Endothelial cell of umbilical vein (primary cell): Measurements from ENCODE around the gene NUP62.

ENCODE experiments used
- EZH2 ChIP-seq: IDR thresholded peaks from 2 replicates; pipeline ENCODE4 v1.6.1; 2012; ENCODE audit warnings: borderline replicate concordance, low read depth, mild to moderate bottlenecking, moderate library complexity, low read length, inconsistent platforms; ENCODE audit not compliant: severe bottlenecking
- JUN ChIP-seq: IDR thresholded peaks from 2 replicates; pipeline ENCODE4 v1.6.1; 2011; ENCODE audit warnings: borderline replicate concordance, low read depth; ENCODE audit not compliant: insufficient read length, insufficient read depth
- POLR2A ChIP-seq: IDR thresholded peaks from 2 replicates; pipeline ENCODE4 v1.6.1; 2012; ENCODE audit warnings: low read depth, mild to moderate bottlenecking, control low read depth, low read length
- POLR2AphosphoS5 ChIP-seq: IDR thresholded peaks from 2 replicates; pipeline ENCODE4 v1.6.1; 2012; ENCODE audit warnings: low read depth, mild to moderate bottlenecking, control low read depth, low read length, moderate library complexity; ENCODE audit not compliant: insufficient read depth
- TF ChIP-seq, protein P1 (sequence below), 2 donors: IDR thresholded peaks; 1 replicate in 1 of 2; 2 replicates in 1 of 2; pipeline ENCODE4 v1.5.1; 2011; ENCODE audit warnings: low read length in 2 of 2, mild to moderate bottlenecking in 2 of 2, moderate library complexity in 2 of 2, control low read depth in 1 of 2, inconsistent platforms in 1 of 2, low read depth in 1 of 2; ENCODE audit not compliant: insufficient read depth in 1 of 2; ENCODE audit errors: extremely low read depth in 1 of 2

- TF ChIP-seq, protein P1, sequence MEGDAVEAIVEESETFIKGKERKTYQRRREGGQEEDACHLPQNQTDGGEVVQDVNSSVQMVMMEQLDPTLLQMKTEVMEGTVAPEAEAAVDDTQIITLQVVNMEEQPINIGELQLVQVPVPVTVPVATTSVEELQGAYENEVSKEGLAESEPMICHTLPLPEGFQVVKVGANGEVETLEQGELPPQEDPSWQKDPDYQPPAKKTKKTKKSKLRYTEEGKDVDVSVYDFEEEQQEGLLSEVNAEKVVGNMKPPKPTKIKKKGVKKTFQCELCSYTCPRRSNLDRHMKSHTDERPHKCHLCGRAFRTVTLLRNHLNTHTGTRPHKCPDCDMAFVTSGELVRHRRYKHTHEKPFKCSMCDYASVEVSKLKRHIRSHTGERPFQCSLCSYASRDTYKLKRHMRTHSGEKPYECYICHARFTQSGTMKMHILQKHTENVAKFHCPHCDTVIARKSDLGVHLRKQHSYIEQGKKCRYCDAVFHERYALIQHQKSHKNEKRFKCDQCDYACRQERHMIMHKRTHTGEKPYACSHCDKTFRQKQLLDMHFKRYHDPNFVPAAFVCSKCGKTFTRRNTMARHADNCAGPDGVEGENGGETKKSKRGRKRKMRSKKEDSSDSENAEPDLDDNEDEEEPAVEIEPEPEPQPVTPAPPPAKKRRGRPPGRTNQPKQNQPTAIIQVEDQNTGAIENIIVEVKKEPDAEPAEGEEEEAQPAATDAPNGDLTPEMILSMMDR (IDR thresholded peaks at IDR 0.05; ENCODE audit: extremely low read depth in 1 of 2, insufficient read depth in 1 of 2, low read depth in 1 of 2, low read length in 2 of 2), result no peak
- no peak for TF ChIP-seq JUN
- no peak for TF ChIP-seq EZH2
- no peak for TF ChIP-seq POLR2A
- TF ChIP-seq POLR2AphosphoS5, result no peak
Observed at GRCh38 chr19:49895566-49896297, 33.6 kb downstream of the NUP62 start.
